Esophagus mucosa (tissue), 1 donor: ENCODE data around the gene DDX24. TPM values are rescaled to one million over a fixed set of nuclear protein-coding genes. Genes with fewer than 3 reads are reported as not detected.
A peak's percentile ranks its signal among the peaks of the same experiment; 100 is the strongest.
"Not testable (repeated sequence)": the region's sequence is repeated elsewhere in the genome, so short reads cannot be mapped to it uniquely, and the experiment has no call there.

Experiments
- ATAC-seq: fragments of 200-7000 bp; cut with Tn5 transposase; one replicate; pipeline ENCODE4 v1.9.1; 2020
- total RNA-seq: library from RNA; stranded (reverse); gene quantifications from one replicate; pipeline ENCODE4 v1.2.4, GENCODE V29; 2023
- donor health status: DM: yes; HTN: yes; CAD: no.

Gene DDX24
- total RNA-seq, 1 donor from 2014 or later: 67.3 TPM

DNA sequence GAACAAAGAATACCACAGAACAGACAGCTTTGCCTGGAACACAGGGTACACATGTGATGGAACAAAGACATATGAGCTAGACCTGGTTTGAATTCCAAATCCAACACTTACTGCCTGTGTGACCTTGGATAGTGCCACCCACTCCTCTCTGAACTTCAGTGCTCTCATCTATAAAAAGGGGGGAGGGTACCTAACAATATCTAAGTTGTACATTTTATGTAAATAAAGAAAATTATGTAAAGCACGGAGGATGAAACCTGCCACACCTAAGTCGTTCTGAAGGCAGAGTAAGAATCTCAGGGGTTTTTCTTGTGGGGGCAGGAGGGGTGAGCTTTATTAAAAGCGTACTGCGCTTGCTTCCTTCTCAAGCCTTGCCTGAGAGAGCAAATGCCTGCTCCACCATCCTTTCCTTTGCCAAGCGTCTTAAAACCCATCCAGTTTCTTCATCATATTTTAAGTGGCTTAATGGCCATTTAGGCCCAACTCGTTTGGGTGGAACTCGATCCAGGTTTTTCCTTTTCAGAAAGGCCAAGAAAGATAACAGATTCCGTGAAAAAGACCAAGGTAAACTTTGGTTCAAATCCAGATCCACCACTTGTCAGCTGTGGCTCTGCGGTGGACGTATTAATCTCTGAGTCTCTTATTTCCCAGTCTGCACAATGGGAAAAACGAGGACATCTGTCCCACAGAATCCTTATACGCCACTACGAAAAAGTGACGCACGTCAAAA lies 946 bp downstream of the DDX24 start:
- ATAC-seq: no peak

DNA sequence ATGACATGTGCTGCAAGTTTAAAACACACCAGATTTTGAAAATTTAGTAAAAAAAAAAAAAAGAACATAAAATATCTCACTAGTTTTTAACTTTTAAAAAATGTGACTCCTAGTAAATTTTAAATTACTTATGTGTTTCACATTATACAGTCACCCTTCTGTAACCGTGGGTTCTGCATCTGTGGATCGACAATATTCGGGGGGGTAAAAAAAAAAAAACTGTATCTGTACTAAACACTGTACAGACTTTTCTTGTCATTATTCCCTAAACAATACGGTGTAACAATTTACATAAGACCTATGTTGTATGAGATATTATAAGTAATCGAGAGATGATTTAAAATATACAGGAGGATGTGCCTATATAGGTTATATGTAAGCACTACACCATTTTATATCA lies 3.2 kb downstream of the DDX24 start:
- ATAC-seq: no peak

DNA sequence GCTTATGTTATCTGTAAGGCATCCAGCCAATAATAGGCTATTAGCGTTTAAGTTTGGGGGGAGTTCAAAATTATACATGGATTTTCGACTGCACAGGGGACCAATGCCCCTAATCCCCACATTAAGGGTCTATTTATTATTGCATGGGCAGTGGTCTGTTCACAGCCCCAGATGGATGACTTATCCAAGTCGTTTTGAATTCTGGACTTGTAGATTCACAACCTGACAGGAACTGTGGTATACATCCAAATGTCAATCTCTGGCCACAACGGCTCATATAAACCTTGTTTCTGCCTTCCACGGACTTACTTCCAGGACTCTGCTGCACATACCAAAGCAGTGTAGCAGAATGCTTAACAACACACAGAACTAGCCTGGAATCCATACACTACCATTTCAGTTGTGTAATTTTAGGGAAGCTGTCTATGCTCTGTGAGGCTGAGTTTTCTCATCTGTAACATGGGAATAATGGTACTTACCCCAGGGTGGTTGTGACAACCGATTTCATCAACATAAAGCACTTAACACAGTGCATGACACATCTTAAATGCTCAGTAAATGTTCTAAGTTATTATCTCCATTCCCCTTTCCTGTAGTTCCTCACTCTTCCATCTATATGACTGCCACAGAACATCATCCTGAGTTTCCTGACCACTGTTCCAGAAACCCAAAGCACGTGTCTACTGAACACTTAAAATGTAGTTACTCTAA lies 3.7 kb downstream of the DDX24 start:
- no peak for ATAC-seq

DNA sequence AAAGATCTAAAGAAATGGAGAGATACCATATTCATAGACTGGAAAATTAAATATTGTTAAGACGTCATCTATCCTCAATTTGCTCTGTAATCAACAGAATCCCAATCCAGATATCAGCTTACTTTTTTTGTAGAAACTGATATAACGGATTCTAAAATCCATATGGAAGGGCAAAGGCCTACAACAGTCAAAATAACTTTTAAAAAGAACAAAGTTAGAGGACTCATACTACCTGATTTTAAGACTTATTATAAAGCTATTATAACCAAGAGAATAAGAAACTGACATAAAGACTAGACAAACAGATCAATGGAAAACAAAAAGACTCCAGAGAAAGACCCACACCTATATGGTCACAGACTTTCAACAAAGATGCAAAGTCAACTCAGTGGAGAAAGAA lies 6.0 kb downstream of the DDX24 start:
- ATAC-seq: no peak

DNA sequence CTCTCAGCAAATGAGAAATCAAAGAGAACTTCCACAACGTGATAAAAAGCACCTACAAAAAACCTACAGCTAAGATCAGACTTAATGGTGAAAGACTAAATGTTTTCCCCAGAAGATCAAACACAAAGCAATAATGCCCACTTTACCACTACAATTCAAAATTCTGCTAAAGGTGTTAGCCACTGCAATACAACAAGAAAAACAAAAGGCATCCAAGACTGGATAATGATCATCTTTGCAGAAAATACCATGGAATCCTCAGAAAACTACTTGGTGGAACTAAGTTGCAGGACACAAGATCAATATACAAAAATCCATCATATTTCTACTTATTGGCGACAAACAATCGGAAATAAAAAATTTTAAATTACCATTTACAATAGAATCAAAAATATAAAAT lies 6.5 kb downstream of the DDX24 start:
- ATAC-seq: no peak

DNA sequence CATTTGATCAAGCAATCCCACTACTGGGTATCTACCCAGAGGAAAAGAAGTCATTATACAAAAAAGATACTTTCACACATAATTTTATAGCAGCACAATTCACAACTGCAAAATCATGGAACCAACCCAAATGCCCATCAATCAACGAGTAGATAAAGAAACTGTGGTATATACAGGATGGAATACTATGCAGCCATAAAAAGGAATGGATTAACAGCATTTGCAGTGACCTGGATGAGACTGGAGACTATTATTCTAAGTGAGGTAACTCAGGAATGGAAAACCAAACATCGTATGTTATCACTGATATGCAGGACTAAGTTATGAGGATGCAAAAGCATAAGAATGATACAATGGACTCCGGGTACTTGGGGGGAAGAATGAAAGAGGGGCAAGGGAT lies 8.9 kb downstream of the DDX24 start:
- not testable (repeated sequence) for ATAC-seq

DNA sequence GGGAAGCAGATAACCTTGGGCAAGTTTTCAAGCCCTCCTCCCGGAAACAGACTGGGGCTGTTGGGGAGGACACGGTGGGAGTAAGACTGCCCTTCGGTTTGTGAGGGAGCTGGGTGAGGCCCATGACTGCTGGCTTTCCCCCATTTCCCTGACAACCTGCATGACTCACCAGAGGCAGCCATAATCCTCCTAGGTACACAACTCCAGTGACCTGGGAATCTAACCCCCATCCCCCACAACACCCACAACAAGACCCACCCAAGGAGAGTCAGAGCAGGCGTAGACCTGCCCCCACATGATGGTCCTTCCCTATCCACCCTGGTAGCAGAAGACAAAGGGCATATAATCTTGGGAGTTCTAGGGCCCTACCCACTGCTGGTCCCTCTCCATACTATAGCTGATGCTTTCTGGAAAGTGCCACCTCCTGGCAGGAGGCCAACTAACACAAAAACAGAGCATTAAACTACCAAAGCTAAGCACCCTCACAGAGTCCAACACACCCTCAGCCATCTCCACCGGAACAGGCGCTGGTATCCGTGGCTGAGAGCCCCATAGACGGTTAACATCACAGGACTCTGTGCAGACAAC lies 14.8 kb downstream of the DDX24 start:
- peak; percentile 97 for ATAC-seq

DNA sequence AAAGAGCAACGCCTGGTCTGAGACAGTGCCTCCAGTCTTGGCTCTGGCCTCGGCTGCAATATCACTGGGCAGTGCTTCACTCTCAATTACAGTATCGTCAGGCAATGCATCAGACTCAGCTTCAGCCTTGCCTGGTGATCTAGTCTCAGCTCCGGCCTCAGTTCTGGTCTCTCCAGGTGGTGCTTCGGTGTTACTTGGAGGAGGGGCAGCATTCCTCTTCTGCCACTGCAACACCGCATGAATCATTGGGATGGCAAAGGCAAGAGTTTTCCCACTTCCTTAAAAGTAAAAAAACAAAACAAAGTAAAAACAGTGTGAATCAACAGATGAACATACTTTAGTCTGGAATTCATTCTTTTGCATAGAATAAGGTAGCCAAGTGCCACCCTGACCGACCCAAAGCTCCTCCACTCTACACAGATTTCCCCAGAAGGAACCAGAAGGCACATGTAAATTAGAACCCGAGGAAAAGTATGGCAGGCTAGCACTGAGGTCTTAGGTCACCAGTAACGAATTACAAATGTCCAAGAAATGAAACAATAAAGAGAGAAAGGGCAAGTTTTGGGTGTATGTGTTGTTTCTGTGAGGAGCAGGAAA lies 18.6 kb downstream of the DDX24 start:
- ATAC-seq: no peak

DNA sequence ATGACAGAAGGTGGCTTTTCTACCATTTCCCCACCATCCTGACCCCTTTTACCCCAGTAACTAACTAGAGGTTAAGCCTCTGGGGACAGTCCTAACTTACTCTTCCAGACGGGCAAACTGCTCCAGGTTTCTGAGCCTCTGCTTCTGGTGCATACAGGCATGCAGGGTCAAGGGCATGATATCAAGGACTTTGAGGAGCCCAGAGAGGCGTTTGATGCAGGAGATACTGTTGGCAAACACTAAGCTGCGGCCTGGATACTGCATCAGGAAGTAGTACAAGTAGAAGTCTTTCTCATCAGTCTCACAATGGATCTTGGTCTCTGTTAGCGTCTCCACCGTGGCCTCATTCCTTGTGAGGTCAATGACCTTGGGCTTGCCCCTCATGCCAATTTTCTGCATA lies 21.0 kb downstream of the DDX24 start:
- ATAC-seq: no peak

DNA sequence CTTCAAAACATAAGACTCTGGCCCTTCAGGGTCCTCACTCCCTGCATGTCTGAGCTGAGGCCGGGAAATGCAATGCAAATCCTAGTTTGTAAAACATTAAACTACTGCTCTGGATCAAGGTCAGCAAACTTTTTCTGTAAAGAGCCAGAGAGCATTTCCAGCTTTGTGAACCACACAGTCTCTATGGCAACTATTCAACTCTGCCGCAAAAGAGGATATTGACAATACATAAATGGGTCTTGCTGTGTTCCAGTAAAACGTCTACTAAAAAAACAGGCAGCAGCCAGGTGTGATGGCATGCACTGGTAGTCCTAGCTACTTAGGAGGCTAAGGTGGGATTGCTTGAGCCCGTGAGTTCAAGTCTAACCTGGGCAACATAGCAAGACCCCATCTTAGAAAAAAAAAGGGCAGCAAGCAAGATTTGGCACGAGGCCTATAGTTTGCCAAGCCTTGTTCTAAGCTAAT lies 22.3 kb downstream of the DDX24 start:
- ATAC-seq: no peak

DNA sequence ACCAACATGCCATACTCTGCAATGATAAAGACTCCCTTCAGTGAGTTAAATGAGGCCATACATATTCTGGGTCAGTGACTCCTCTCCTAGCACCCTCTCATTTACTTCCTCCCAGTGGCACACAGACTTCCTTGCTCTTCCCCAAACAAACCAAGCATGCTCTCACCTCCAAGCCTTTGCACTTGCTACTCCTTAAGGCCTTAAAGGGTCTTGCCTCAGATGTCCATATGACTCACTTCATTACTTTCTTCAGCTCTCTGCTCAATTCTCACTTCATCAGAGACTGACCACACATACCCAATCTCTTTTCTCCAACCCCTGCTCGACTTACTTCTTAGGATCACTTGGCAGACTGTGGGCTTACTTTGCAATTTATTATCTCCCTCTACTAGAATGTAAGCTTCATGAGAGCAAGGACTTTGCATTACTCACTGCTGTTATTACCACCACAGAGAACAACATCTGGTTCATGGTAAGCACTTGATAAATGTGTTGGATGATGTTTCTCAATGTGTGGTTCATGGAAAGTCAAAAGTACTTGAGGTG lies 22.8 kb downstream of the DDX24 start:
- ATAC-seq: no peak

DNA sequence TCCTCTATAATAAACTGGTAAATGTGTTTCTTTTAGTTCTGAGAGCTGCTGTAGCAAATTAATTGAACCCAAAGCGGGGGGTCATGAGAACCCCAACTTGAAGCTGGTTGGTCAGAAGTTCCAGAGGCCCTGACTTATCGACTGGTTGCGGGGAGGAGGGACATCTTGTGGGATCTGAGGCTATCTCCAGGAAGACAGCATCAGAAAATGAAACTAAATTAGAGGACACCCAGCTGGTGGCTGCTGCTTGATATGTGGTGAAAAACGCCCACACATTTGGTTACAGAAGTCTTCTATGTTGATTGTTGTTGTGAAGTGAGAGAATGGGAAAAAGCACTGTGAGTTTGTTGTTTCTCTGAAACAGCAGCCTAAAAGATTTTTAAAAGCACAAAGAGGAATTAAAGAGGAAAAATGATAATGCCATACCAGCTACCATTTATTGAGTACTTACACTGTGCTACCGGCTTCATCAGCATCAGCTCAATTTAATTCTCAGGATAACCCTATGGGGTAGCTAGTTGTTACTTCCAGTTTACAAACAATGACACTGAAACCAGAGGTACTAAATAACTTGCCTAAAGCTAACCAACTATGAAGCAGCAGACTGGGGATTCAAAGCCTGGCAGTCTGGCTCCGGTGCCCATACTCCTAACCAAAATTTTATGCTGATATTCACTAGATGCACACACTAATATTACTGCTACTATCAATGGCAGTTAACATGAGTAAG lies 24.3 kb downstream of the DDX24 start:
- no peak for ATAC-seq

DNA sequence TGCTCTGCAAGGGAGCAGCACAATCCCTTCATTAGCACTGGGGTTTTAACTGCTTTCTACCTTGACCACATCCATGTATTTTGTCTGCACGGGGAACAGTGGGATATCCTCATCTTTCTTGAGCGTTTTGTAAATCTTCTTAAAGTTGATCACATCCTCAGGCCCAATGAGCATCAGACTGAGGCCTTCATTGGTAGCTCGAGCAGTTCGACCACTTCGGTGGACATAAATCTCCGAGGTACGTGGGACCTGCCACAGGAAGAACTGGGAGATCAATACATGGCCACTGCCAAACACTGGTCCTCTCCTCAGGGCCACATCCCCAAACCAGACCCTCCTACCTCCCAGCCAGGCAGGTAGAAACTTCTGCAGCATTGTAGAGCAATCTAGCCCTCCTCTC lies 26.1 kb downstream of the DDX24 start:
- ATAC-seq: no peak

DNA sequence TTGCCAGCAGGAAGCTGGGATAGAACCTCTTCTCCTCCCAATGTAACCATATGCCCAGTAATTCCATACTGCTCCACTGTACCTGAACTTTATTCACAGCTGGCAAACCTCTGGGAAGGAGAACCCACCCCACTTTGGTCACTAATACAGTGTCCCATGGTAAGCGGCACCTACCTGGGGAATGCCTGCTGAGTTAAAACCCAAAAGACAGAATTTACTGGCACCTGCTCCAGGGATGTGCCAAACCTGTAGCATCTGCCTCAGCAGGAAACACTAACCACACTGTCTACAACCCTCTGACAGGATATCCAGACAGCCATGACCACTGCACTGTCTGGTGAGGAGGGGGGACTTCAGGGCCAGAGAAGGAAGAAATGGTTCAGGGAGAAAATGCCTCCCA lies 26.6 kb downstream of the DDX24 start:
- no peak for ATAC-seq

DNA sequence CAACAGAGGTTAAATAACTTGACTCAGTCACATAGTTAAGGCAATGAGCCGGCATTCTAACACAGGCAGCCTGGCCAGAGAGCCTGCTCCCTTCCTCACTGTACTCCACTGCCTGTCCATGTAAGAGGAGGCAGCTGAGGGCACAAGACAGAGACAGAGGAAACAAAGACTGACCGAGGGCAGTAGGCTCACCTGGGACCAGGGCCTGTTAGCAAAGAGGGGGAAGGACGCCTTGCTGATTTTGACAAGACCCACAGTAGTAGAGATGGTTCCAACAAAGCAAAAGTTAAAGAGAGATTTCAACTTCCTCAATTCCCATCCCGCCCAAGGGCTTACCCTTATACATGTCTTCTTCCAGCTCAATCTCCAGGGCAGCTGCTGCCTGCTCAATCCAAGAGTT lies 28.3 kb downstream of the DDX24 start:
- ATAC-seq: no peak

DNA sequence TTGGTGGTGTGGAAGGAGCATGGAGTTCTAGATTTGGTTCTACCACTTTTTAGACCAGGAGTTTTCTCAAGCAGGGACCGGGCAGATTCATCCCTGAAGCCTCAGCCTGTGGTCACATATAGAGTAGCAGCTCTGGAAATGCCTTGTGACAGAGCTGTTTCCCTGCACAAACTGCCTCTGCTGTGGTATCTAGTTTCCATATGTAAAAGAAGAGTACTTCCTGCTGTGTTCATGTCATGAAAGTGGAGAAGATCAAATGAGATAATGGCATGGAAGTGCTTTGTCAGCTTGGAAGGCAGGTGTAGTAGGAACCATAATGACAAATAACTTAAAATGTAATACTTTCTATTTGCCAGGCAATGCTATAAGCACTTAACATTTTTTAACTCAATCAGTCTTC lies 28.8 kb downstream of the DDX24 start:
- ATAC-seq: no peak

DNA sequence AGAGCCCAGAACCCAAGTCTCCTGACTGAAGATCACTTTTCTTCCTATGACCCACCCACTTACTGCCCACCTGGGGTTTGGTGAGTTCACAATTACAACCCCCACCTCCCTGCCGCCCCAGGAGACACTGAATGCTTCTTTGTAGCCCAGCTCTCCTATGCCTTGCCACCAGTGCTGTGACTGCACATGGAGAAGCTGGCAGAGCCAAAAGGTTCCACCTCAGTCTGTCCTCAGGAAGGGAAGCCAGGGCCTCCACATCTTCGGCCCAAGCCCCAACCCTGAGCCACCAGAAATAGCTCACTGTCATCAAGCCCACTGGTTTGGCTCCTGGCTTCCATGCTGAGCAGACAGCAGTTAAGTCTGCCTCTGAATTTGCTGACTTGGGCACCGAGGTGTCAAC lies 29.2 kb downstream of the DDX24 start:
- ATAC-seq: no peak

DNA sequence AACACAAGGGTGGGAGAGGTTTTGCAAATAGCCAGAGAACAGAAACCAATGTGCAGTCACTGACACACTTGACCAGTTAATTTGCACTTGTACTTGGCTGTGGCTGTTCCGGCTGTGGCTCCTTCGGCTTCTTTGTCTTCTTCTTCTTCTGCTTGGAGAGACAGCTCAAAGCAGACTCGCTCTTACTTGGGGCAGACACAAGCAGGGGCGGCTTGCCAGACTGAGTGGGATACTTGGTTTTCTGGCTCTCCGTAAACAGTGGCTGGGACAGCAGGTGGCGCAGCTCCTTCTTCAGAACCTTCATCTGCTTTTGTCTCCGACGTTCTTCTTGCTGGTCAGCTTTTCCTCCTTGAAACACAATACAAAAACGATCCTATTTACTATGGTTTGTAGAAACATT lies 29.9 kb downstream of the DDX24 start:
- ATAC-seq: no peak

DNA sequence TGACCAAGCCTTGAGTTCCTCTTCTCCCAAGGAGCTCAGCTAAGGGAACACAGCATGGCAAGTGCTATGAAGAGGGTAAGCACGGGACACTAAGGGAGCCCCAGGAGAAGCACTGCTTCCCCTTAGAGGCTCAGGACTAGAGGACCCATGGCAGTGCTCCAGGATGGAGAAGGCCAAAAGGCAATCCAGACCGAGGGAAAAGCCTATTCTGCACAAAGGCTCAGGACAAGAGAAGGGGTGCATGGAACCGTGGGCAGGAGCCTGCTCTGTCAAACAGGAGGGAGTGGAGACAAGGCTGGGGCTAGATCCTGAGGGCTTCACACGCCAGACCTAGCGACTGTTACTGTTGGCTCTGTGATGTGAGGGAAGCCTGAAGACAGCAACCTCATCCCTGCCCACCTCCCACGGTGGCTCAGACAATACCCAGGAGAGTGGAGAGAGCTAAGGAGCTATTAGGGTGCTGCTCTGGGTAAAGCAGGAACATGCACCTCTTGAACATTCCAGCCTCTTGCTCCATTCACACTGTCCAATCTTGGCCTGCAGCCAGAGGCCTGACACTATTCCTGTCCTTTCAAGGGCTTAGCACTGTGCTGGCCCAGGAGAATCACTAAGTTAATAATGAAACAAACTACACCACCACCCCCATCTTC lies 30.6 kb downstream of the DDX24 start:
- ATAC-seq: no peak

DNA sequence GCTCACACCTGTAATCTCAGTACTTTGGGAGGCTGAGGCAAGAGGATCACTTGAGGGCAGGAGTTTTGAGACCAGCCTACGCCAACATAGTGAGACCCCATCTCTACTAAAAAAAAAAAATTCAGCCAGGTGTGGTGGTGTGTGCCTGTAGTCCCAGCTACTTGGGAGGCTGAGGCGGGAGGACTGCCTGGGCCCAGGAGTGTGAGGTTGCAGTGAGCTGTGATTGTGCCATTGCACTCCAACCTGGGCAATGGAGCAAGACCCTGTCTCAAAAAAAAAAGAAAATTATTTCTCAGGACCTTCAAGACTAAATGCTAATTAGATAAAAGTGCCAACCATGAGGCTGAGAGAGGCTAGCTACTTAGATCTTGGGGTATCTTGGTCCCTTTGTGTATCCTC lies 31.4 kb downstream of the DDX24 start:
- no peak for ATAC-seq

DNA sequence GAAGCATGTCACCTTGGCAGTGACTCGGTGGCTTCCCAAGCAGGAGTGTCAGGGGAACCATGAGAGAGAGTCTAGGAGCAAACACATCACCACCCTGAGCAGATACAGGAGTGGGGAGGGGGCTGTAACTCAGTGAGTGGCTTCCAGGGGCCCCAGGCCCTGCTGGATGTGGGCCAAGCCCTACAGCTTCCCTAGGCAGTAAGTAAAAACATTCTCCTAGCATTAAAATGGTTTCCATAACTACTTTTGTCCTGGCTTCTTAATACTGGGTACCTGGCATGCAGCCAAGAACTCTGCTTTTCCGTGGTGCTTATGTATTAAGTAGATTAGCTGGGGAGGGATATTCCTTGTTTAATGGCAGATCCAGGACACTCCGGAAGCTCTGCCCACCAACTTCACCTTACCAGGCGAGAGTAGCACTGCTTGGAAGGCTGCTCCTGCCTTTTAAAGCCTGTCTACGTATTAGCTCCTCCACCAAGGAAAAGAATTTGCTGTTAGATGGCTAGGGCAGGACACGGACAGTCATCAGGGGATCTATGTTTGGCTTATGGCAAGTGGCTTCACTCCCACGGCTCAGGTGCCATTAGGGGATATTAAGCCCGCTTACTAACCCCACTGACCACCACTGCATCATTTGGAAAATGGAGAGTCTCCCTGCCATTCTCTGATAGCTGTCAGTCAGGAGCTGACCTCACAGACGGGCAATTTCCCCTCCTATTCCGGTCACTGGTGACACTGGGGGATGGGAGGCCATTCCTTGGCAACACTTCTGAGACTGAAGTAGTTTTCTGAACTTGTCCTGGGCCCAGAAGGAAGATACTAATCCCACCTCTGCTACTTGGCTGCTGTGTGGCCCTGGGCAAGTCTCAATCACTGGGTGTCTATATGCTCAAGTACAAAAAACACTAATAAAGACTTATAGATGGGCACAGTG lies 32.0 kb downstream of the DDX24 start:
- no peak for ATAC-seq
